ENCODE data around the gene WDR12. TPM values are rescaled to one million over a fixed set of nuclear protein-coding genes. Genes with fewer than 3 reads are reported as not detected.
"Not testable (repeated sequence)": the region's sequence is repeated elsewhere in the genome, so short reads cannot be mapped to it uniquely, and the experiment has no call there.

WDR12 gene
- polyA plus RNA-seq (ENCODE audit: insufficient read length) = 61.1 TPM

- DNase-seq = peak; percentile 97
Measured at GRCh38 chr2:202911512-202912341, at the start of gene WDR12, which contains the start of gene CARF. Gene WDR12 (minus strand): TSS chr2:202911673. CDS start chr2:202911476, 197 bp downstream. Gene CARF (plus strand): TSS chr2:202912275. CDS start chr2:202941903, 29,628 bp downstream.

GRCh38 chr2:202960524-202960923 lies 49.1 kb upstream of the WDR12 start:
- no peak for DNase-seq

- no peak for DNase-seq
Measured at GRCh38 chr2:202950592-202950991, 39.1 kb upstream of the WDR12 start.

GRCh38 chr2:202949333-202949732 lies 37.9 kb upstream of the WDR12 start:
- DNase-seq = not testable (repeated sequence)

- DNase-seq = no peak
Measured at GRCh38 chr2:202945497-202945896, 34.0 kb upstream of the WDR12 start.

GRCh38 chr2:202944816-202945215 lies 33.3 kb upstream of the WDR12 start:
- no peak for DNase-seq

- DNase-seq = no peak
Measured at GRCh38 chr2:202944408-202944807, 32.9 kb upstream of the WDR12 start.

GRCh38 chr2:202941771-202942170 lies 30.3 kb upstream of the WDR12 start:
- no peak for DNase-seq

GRCh38 chr2:202938960-202939359 lies 27.5 kb upstream of the WDR12 start:
- DNase-seq = no peak

GRCh38 chr2:202934456-202934855 lies 23.0 kb upstream of the WDR12 start:
- DNase-seq = no peak

GRCh38 chr2:202933958-202934357 lies 22.5 kb upstream of the WDR12 start:
- no peak for DNase-seq

- DNase-seq = no peak
Measured at GRCh38 chr2:202933139-202933510, 21.7 kb upstream of the WDR12 start.

- no peak for DNase-seq
Measured at GRCh38 chr2:202932425-202933138, 21.1 kb upstream of the WDR12 start.

- no peak for DNase-seq
Measured at GRCh38 chr2:202918860-202919259, 7.4 kb upstream of the WDR12 start.

GRCh38 chr2:202912342-202913201 lies 1.1 kb upstream of the WDR12 start:
- not testable (repeated sequence) for DNase-seq

GRCh38 chr2:202911203-202911511 lies 316 bp downstream of the WDR12 start:
- no peak for DNase-seq

GRCh38 chr2:202910698-202911097 lies 775 bp downstream of the WDR12 start:
- DNase-seq = no peak

- not testable (repeated sequence) for DNase-seq
Measured at GRCh38 chr2:202910250-202910649, 1.2 kb downstream of the WDR12 start.

- no peak for DNase-seq
Measured at GRCh38 chr2:202909394-202910192, 1.9 kb downstream of the WDR12 start.

GRCh38 chr2:202908186-202908585 lies 3.3 kb downstream of the WDR12 start:
- no peak for DNase-seq

- not testable (repeated sequence) for DNase-seq
Measured at GRCh38 chr2:202905507-202905906, 6.0 kb downstream of the WDR12 start.

GRCh38 chr2:202885190-202885589 lies 26.3 kb downstream of the WDR12 start:
- DNase-seq = no peak
